ENCODE results near the gene HSP90AA1. TPM values are rescaled to one million over a fixed set of nuclear protein-coding genes. Genes with fewer than 3 reads are reported as not detected.

Gene HSP90AA1
- total and polyA plus RNA-seq, 8 donors: 103 to 279 (median 224) TPM

- peak in 1 of 2 donors; percentile 60 for DNase-seq
- peaks cover 27 to 41% (median 35%) of the 10 kb centered on the region in 4 donors for H3K36me3 ChIP-seq
- no peaks in the 10 kb centered on the region for H3K27me3 ChIP-seq
- H3K4me3 ChIP-seq: no peak overlapping the region
- TF ChIP-seq POLR2AphosphoS5 (IDR thresholded peaks at IDR 0.05) (no peak), POLR2A (IDR thresholded peaks at IDR 0.05) (no peak), CTCF (IDR thresholded peaks at IDR 0.05) (no peak), EP300 (IDR thresholded peaks at IDR 0.05) (no peak)
- intact Hi-C loops (cut with DNase I; ENCODE audit: low total_unique reads): no loop called here
- H3K4me1 ChIP-seq: peaks cover 0 to 15% (median 0%) of the 10 kb centered on the region in 4 donors
- no peaks in the 10 kb centered on the region for H3K9me3 ChIP-seq
- WGBS, 5 donors: 48 to 64% (median 56%) methylated on average over 24 of the region's 24 CpGs
- peak overlapping the region in 2 of 5 donors; percentile 7 to 68 for H3K27ac ChIP-seq
Measured at GRCh38 chr14:102055181-102055901, 31.5 kb downstream of the HSP90AA1 start.

- Histone ChIP-seq H3K27me3 (no peaks in the 10 kb centered on the region), H3K4me1 (peaks cover 0 to 21% (median 0%) of the 10 kb centered on the region in 4 donors), H3K4me3 (no peak overlapping the region), H3K9me3 (no peaks in the 10 kb centered on the region), H3K36me3 (peaks cover 54 to 69% (median 63%) of the 10 kb centered on the region in 4 donors), H3K27ac (no peak overlapping the region)
- intact Hi-C loops (cut with DNase I; ENCODE audit: low total_unique reads): no loop called here
- TF ChIP-seq POLR2AphosphoS5 (IDR thresholded peaks at IDR 0.05) (no peak), EP300 (IDR thresholded peaks at IDR 0.05) (no peak), POLR2A (IDR thresholded peaks at IDR 0.05) (no peak), CTCF (IDR thresholded peaks at IDR 0.05) (no peak)
- 89 to 92% (median 90%) methylated on average over 10 of the region's 10 CpGs for WGBS, 5 donors
- no peak for DNase-seq
Measured at GRCh38 chr14:102052522-102052921, 34.3 kb downstream of the HSP90AA1 start.

GRCh38 chr14:102050625-102051024 is 36.2 kb downstream of the HSP90AA1 start:
- DNase-seq: peak in 1 of 2 donors; percentile 56
- Histone ChIP-seq H3K4me1 (peaks cover 0 to 26% (median 11%) of the 10 kb centered on the region in 4 donors), H3K36me3 (peaks cover 54 to 88% (median 76%) of the 10 kb centered on the region in 4 donors), H3K4me3 (no peak overlapping the region), H3K9me3 (no peaks in the 10 kb centered on the region), H3K27ac (peak overlapping the region in 1 of 5 donors; percentile 25), H3K27me3 (no peaks in the 10 kb centered on the region)
- TF ChIP-seq POLR2AphosphoS5 (IDR thresholded peaks at IDR 0.05) (no peak), EP300 (IDR thresholded peaks at IDR 0.05) (no peak), CTCF (IDR thresholded peaks at IDR 0.05) (no peak), POLR2A (IDR thresholded peaks at IDR 0.05) (no peak)
- intact Hi-C loops (cut with DNase I; ENCODE audit: low total_unique reads): no loop called here
- 59 to 72% (median 61%) methylated on average over 9 to 11 of the region's 11 CpGs for WGBS, 5 donors

GRCh38 chr14:102050026-102050405 is 36.8 kb downstream of the HSP90AA1 start:
- peaks cover 54 to 94% (median 81%) of the 10 kb centered on the region in 4 donors for H3K36me3 ChIP-seq

More at GRCh38 chr14:102050026-102050405, 36.8 kb downstream of the HSP90AA1 start:
- no peaks in the 10 kb centered on the region for H3K27me3 ChIP-seq
- no peak overlapping the region for H3K27ac ChIP-seq
- 85 to 94% (median 90%) methylated on average over 10 to 12 of the region's 12 CpGs for WGBS, 5 donors
- peaks cover 0 to 21% (median 11%) of the 10 kb centered on the region in 4 donors for H3K4me1 ChIP-seq
- intact Hi-C loops (cut with DNase I; ENCODE audit: low total_unique reads): no loop called here
- H3K9me3 ChIP-seq: no peaks in the 10 kb centered on the region
- DNase-seq: no peak
- H3K4me3 ChIP-seq: no peak overlapping the region
- no peak for TF ChIP-seq EP300 (IDR thresholded peaks at IDR 0.05)
- TF ChIP-seq CTCF (IDR thresholded peaks at IDR 0.05): no peak
- no peak for TF ChIP-seq POLR2A (IDR thresholded peaks at IDR 0.05)
- TF ChIP-seq POLR2AphosphoS5 (IDR thresholded peaks at IDR 0.05): no peak
